Tibial nerve (tissue), 4 donors: ENCODE measurements around the gene KRT75. TPM values are rescaled to one million over a fixed set of nuclear protein-coding genes. Genes with fewer than 3 reads are reported as not detected.

ENCODE experiments used
- DNase-seq, 2 donors: peaks; one replicate each; pipeline ENCODE4 v3.0.0-alpha.2; 2019; ENCODE audit warnings: low spot score in 2 of 2
- H3K27ac ChIP-seq, 4 donors: fragments of 200-600 bp; sonication (generic) in 3 of 4; one replicate each; pipeline ENCODE4 v1.5.1; 2017 to 2019; ENCODE audit warnings: mild to moderate bottlenecking in 1 of 4
- H3K27me3 ChIP-seq, 2 donors: fragments of 200-600 bp; sonication (generic) in 1 of 2; one replicate each; pipeline versions ENCODE4 v1.5.1 to v1.6.0; 2017 to 2019
- H3K36me3 ChIP-seq, 3 donors: fragments of 200-600 bp; sonication (generic); one replicate each; pipeline ENCODE4 v1.5.1; 2018 to 2019
- H3K4me1 ChIP-seq, 4 donors: fragments of 200-600 bp; sonication (generic) in 3 of 4; one replicate each; pipeline ENCODE4 v1.5.1; 2017 to 2019
- H3K4me3 ChIP-seq, 4 donors: fragments of 200-600 bp; sonication (generic) in 3 of 4; one replicate each; pipeline ENCODE4 v1.5.1; 2017 to 2019; ENCODE audit warnings: mild to moderate bottlenecking in 1 of 4, moderate library complexity in 1 of 4
- H3K9me3 ChIP-seq, 4 donors: fragments of 200-600 bp; sonication (generic) in 3 of 4; one replicate each; pipeline ENCODE4 v1.5.1; 2017 to 2019
- EP300 ChIP-seq, 2 donors: sonication (generic); formaldehyde crosslinking; IDR thresholded peaks; one replicate each; pipeline ENCODE4 v1.6.1; 2017; ENCODE audit warnings: antibody characterized with exemption in 2 of 2, mild to moderate bottlenecking in 1 of 2
- POLR2A ChIP-seq, 2 donors: fragments of 450-650 bp; IDR thresholded peaks; one replicate each; pipeline ENCODE4 v1.6.1; 2017; ENCODE audit warnings: antibody characterized with exemption in 2 of 2, mild to moderate bottlenecking in 2 of 2, moderate library complexity in 2 of 2
- WGBS, 2 donors: methylation state at CpG; one replicate each; pipeline ENCODE4 v1.1.5; 2018; 5-methylcytosine and 5-hydroxymethylcytosine counted together
- total RNA-seq, 4 donors: library from RNA; depleted of rRNA; stranded (reverse); fragments of >200 nt; gene quantifications; one replicate each; pipeline ENCODE4 v1.1.0, GENCODE V29; 2016
- TF ChIP-seq, protein P1 (sequence below), 5 experiments: fragments of 200-600 bp in 3 of 5; fragments of 450-650 bp in 2 of 5; sonication (generic) in 3 of 5; IDR thresholded peaks; one replicate each; pipeline ENCODE4 v1.5.1; 2016 to 2019; ENCODE audit warnings: antibody characterized with exemption in 5 of 5, mild to moderate bottlenecking in 3 of 5, moderate library complexity in 2 of 5

Gene KRT75
- total RNA-seq, 4 donors from 2014 or later = not detected

DNA sequence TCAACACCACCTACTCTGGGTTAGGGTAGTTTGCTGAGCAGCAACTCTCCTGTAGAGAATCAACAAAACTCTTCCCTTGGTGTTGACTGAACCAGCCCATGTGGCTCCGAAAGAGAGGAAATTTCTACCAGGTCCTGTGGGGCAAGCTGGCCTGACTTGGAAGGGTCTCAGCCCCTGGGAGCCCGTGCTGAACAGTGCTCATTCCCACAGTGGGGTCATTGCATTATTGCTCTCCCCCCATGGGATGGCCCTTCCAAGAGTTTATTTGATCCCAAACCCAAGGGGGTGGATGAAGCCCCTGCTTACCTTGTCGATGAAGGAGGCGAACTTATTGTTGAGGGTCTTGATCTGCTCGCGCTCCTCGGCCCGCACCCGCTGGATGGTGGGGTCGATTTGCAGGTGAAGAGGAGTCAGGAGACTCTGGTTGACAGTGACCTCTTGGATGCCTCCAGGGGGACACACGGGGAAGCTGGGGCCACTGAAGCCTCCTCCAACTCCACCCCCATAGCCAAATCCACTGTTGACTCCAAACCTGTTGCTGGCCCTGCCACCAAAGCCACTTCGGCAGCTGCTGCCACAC, 580 bp downstream of the KRT75 start:
- no peak for DNase-seq
- WGBS, 2 donors = 93 to 95% methylated on average over 12 of the region's 12 CpGs
- H3K36me3 ChIP-seq = no peaks in the 10 kb centered on the region
- H3K27ac ChIP-seq = no peak overlapping the region
- no peak overlapping the region for H3K4me3 ChIP-seq
- TF ChIP-seq POLR2A (IDR thresholded peaks at IDR 0.05) = no peak
- no peak for TF ChIP-seq EP300 (IDR thresholded peaks at IDR 0.05)
- TF ChIP-seq, protein P1, sequence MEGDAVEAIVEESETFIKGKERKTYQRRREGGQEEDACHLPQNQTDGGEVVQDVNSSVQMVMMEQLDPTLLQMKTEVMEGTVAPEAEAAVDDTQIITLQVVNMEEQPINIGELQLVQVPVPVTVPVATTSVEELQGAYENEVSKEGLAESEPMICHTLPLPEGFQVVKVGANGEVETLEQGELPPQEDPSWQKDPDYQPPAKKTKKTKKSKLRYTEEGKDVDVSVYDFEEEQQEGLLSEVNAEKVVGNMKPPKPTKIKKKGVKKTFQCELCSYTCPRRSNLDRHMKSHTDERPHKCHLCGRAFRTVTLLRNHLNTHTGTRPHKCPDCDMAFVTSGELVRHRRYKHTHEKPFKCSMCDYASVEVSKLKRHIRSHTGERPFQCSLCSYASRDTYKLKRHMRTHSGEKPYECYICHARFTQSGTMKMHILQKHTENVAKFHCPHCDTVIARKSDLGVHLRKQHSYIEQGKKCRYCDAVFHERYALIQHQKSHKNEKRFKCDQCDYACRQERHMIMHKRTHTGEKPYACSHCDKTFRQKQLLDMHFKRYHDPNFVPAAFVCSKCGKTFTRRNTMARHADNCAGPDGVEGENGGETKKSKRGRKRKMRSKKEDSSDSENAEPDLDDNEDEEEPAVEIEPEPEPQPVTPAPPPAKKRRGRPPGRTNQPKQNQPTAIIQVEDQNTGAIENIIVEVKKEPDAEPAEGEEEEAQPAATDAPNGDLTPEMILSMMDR (IDR thresholded peaks at IDR 0.05) = no peak
- H3K4me1 ChIP-seq = no peaks in the 10 kb centered on the region
- H3K9me3 ChIP-seq = no peaks in the 10 kb centered on the region
- peaks cover 0 to 8% of the 10 kb centered on the region in 2 donors for H3K27me3 ChIP-seq

DNA sequence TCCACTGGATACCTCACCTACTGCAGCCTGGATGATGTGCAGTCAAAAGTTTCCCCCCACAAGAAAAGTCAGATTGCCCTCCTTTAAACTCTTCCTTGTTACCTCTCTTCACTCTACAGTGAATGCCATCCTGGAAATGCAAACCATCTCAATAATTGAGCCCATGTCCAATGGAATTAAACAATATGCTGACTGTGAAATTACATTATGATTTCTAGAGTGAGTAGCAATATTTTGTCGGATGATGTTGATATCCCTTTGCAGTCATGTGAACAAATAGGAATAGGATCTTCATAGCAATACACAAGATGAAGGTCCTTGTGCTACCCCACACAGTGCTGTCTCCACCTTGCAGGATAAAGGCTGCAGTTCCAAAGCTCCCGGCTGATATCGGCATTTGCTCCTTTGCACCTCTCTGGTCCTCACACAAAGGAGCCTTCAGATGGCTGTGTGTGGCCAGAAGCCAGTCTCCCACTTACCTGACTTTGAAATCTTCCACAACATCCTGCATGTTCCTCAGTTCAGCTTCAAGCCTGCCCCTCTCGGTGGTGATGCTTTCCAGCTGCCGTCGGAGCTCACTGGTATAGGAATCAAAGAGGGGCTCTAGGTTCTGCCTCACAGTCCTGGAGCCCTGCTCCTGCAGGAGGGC, 1.5 kb downstream of the KRT75 start:
- H3K4me3 ChIP-seq = no peak overlapping the region
- 89 to 96% methylated on average over 6 of the region's 6 CpGs for WGBS, 2 donors
- no peak for DNase-seq
- no peaks in the 10 kb centered on the region for H3K36me3 ChIP-seq
- no peaks in the 10 kb centered on the region for H3K9me3 ChIP-seq
- no peak overlapping the region for H3K27ac ChIP-seq
- H3K27me3 ChIP-seq = peaks cover 0 to 8% of the 10 kb centered on the region in 2 donors
- TF ChIP-seq, protein P1 (IDR thresholded peaks at IDR 0.05) = no peak
- no peak for TF ChIP-seq POLR2A (IDR thresholded peaks at IDR 0.05)
- TF ChIP-seq EP300 (IDR thresholded peaks at IDR 0.05) = no peak
- no peaks in the 10 kb centered on the region for H3K4me1 ChIP-seq

DNA sequence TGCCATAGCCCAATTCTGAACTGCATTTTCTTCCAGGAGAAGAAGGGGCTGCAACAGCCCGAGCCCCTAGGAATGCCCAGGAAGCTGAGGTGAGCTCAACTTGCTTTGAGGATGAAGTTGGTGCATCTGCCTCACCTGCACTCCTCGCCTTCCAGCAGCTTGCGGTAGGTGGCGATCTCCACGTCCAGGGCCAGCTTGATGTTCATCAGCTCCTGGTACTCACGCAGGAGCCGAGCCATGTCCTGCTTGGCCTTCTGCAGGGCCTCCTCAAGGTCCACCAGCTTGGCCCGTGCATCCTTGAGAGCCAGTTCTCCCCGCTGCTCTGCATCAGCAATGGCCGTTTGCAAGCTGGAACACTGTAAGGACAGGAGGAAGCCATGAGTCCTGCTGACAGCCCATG, 6.0 kb downstream of the KRT75 start:
- peaks cover 0 to 8% (median 0%) of the 10 kb centered on the region in 4 donors for H3K4me1 ChIP-seq
- no peaks in the 10 kb centered on the region for H3K9me3 ChIP-seq
- no peaks in the 10 kb centered on the region for H3K36me3 ChIP-seq
- TF ChIP-seq EP300 (IDR thresholded peaks at IDR 0.05) (no peak), POLR2A (IDR thresholded peaks at IDR 0.05) (no peak)
- TF ChIP-seq, protein P1 (IDR thresholded peaks at IDR 0.05) = no peak
- no peak overlapping the region for H3K4me3 ChIP-seq
- 80 to 85% methylated on average over 8 to 9 of the region's 10 CpGs for WGBS, 2 donors
- no peak overlapping the region for H3K27ac ChIP-seq
- DNase-seq = no peak
- peaks cover 0 to 3% of the 10 kb centered on the region in 2 donors for H3K27me3 ChIP-seq

DNA sequence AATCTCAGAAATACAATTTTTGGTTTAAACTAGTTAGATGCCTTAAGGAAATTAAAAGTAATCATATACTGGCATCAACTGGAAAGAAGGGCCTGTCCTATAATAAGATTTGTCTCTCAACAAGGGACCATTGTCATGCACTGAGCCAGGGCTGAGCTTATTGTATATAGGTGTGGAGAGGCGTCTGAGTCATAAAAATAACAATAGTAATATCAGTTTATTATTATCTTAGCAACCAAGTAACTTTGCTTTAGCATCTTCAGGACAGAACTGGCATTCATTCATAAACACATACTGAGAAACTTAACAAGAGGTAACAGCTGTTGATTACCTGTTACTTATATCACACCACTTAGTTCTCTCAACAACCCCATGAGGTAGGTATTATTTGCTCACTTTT, 7.1 kb downstream of the KRT75 start:
- peaks cover 0 to 8% (median 0%) of the 10 kb centered on the region in 4 donors for H3K4me1 ChIP-seq

DNA sequence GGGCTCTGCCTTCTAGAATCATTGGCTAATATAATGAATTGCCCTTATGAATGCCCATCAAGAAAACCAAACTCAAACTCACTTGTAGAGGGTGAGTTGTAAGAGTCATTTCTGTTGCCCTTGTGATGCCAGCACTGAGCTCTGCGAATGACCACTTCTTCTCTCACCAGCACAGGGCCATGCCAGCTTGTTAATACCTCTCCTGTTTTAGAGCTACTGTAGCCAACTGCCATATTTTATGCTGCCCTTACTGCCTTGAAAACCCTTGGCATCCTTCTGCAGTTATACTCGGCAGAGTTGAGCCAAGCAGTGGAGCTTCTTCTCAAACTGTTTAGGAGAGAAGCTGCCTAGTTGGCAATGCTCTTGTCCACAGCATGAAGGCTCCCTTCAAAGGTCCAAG, 8.1 kb downstream of the KRT75 start:
- H3K36me3 ChIP-seq = no peaks in the 10 kb centered on the region
- WGBS, 2 donors = 87 to 94% methylated on average over 2 of the region's 2 CpGs
- TF ChIP-seq EP300 (IDR thresholded peaks at IDR 0.05) (no peak), POLR2A (IDR thresholded peaks at IDR 0.05) (no peak)
- TF ChIP-seq, protein P1 (IDR thresholded peaks at IDR 0.05) = no peak
- no peak for DNase-seq
- peaks cover 0 to 8% (median 0%) of the 10 kb centered on the region in 4 donors for H3K4me1 ChIP-seq
- no peaks in the 10 kb centered on the region for H3K27me3 ChIP-seq
- H3K27ac ChIP-seq = no peak overlapping the region
- H3K9me3 ChIP-seq = no peaks in the 10 kb centered on the region
- no peak overlapping the region for H3K4me3 ChIP-seq

More for the DNA sequence above, 7.1 kb downstream of the KRT75 start:
- Histone ChIP-seq H3K36me3 (no peaks in the 10 kb centered on the region), H3K4me3 (no peak overlapping the region), H3K9me3 (no peaks in the 10 kb centered on the region), H3K27ac (no peak overlapping the region), H3K27me3 (no peaks in the 10 kb centered on the region)
- no peak for DNase-seq
- TF ChIP-seq, protein P1 (IDR thresholded peaks at IDR 0.05) = no peak
- no peak for TF ChIP-seq EP300 (IDR thresholded peaks at IDR 0.05)
- 47 to 59% methylated on average over 1 of the region's 1 CpG for WGBS, 2 donors
